RCC 7860 (cell line): Measurements from ENCODE around the gene SAFB2.

Experiments
- DNase-seq: peaks from one replicate; pipeline ENCODE4 v3.0.0-alpha.2; 2015; ENCODE audit warnings: low spot score
- FAIRE-seq: peaks from 2 replicates; lab custom pipeline; 2012; peaks lifted over from hg19 to GRCh38; lab: Jason Lieb, UNC

SAFB2 gene

DNA sequence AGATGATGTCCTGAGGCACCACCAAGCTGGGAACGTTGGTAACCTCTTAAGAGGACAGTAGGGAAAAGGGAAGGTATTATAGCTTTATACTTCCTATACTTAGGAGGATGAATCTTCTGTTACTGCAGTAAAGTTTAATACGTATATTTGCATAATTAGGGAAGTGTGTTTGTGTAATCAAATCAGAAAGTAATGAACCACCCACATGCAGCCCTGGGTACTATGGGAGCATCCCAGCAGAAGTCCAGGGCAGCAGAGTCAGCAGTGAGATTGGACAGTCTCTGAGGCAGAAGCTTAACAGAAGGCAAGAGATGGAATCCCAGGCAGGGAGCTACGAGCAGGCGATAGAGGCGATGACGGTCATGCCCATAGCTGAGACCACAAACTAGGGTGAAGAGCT is 12.9 kb upstream of the SAFB2 start:
- DNase-seq (no peak), FAIRE-seq (no peak)

DNA sequence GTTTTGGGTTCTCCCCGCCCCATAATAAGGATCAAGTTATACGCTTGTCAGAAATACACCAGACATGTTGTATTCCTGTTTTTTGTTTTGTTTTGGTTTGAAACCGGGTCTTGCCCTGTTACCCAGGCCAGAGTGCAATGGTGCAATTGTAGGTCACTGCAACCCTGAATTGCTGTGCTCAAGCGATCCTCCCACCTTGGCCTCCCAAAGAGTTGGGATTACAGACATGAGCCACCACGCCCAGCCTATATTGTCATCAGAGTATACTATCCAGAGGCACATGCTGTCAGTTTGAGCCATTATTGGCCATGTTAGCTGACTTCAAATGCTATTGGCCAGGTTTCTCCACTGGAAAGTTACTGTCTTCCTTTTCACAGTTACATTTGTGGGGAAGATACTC is 10.1 kb upstream of the SAFB2 start:
- FAIRE-seq, result no peak
- DNase-seq, result no peak

DNA sequence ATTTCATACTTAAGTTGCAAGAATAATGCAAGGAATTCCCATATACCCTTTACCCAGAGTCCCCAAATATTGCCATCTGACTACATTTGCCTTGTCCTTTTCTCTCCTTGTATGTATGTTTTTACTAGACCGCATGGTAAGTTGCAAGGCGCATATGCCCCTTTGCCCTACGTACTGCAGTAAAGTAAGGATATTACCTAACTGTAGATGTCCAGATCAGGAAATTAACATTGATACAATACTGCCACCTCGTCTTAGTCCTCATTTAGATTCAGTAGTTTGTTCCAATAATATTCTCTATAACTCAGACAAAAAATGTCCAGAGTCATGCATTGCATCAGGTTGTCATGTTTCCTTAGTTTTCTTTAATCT is 9.7 kb upstream of the SAFB2 start:
- no peak for DNase-seq
- no peak for FAIRE-seq

DNA sequence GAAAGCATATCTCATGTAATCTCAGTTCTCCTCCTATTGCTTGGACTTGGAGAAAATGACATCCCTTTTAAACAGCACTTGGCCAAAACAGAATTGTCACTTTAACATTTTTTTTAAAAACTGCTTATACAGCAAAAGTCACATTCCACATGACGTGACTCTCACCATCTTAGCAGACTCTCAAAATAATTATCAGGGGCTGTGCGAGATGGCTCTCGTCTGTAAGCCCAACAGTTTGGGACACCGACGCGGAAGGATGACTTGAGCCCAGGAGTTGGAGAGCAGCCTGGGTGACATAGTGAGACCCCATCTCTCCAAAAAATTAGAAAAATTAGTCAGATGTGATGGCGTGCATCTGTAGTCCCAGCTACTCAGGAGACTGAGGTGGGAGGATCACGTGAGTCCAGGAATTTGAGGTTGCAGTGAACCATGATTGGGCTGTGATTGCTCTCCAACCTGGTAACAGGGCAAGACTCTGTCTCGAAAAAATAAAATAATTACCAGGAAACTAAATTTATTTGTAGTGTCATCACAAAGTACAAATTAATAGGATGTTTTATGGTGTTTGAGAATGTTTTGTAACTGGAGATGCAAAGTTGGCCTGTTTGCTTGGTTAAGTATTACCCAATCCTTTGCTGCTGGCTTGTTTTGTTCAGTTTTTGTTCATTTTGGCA is 9.1 kb upstream of the SAFB2 start:
- DNase-seq (no peak), FAIRE-seq (no peak)

DNA sequence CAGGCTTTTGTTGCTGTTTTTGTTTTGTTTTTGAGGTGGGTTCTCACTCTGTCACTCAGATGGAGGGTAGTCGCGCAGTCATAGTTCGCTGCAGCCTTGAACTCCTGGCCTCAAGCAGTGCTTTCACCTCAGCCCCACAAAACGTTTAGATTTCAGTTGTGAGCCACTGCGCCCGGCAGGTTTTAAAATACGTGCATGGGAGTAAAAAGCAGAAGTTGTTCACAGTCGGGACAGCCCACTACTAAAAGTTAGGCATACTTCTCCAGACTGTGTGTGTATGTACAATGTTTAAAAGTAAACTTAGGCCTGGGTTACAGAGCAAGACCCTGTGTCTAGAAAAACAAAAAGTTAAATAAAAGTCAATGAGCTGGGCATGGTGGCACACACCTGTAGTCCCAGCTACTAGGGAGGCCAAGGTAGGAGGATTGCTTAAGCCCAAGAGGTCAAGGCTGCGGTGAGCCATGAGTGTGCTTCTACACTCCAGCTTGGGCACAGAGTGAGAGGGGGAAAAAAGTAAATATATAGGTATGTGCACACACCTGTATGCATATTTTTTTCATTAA is 6.4 kb upstream of the SAFB2 start:
- DNase-seq, result no peak

DNA sequence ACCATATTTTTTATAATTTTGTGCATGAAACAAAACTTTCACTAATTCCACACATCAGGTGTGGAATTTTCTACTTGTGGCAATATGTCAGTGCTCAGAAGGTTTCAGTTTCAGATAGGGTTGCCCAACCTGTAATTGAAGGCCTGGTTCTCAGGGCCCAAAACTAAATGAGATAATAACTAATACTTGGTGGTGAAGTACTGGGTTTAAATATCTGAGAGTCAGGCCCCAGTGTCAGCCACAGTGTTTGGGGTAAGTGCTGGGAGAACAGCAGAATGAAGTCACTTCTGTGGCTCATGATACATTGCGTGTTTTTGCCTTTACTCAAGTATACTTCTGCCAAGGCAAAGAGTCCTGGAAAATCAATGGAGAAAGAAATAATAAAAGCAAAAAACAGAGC is 5.9 kb upstream of the SAFB2 start:
- DNase-seq (no peak), FAIRE-seq (no peak)

More for the DNA sequence above, 6.4 kb upstream of the SAFB2 start:
- no peak for FAIRE-seq

DNA sequence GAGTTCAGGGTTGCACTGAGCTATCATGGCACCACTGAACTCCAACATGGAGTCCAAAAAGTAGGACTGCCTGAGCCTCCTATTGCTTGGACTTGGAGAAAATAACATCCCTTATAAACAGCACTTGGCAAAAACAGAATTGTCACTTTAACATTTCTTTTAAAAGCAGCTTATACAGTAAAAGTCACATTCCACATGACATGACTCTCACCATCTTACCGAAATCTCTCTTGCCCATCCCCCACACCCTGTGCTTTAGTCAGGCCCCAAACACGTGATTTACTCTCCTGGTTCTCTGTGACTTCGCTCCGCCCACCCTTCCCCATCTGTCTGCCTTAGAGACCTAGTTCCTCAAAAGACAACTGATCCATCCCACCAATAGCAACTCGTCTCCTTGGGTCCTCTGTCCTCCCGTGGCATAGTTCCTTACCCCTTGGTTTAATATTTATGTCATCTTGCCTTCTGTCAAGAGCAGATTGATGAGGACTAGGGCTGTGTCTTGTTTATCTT is 4.9 kb upstream of the SAFB2 start:
- FAIRE-seq (no peak), DNase-seq (no peak)

DNA sequence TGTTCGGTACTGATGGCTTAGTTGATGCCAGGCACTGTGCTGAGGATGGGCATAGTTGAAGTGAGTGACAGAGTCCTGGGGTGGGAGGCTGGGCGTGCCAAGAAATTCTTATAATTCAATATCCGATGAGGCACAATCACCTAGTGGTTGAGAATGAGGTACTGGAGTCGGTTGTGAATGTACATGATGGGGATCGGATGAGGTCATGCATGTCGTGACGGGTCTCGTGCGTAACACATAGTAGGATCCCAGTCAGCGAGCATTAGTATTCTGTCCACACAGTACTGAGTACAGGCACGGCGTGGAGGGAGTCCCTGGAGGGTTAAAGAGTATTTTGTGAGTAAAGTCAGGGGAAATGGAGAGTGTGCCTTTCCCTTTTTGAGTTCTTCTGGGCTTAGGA is 3.1 kb upstream of the SAFB2 start:
- DNase-seq (no peak), FAIRE-seq (no peak)

DNA sequence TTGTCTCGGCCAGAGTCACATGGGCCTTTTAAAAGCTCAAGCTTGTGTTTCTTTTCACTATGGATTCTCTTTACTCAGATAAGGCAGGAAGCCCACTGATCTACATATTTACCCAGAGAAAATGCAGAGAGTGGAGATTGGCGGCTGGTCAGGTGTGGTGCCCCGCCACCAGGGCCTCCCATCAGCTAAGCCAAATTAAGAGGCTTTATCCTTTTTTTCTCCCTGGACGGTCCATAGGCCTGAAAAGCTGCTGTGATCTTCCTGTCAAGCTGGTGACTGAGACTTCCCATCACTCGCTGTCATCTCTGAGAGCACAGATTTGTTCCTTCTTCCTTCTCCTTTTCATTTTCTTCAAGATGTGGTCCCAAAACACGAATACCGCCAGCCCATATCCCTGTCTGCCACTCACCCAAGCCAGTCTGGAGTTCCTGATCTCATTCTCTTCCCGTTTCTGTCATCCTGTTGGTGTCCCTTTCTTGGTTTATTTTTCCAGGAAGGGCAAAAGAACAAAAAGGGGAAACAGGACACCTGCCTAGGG is 2.2 kb upstream of the SAFB2 start:
- DNase-seq, result no peak
- no peak for FAIRE-seq

DNA sequence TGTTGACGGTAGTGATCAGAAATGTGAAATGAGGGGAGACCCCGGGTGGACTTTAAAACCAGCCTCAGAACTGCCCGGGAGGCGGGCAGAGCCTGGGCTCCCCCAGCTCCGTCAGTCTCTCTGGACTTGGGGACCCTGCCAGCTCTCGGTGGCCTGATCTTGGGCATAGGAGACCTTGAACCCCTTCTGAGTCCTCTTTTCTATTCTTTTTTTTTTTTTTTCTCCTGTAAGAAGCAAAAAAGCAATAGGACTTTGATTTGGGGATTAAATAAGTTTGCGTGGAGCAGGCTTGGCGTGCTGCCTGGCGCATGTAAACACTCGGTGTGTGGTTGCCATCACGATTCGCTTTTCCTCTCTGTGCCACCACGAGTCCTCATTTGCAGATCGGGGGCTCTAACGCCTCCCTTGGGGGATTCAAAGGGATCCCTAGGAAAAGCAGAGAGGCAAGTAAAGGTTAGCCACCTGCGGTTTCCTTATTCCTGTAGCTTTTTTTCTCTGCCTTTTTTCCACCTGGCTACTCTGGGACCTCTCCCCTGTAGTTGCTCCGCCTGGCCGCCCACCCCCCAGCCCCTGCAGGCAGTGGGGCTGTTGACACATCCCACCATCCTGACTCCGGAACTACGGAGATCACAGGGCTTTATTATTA is 1.6 kb upstream of the SAFB2 start:
- DNase-seq, result no peak
- no peak for FAIRE-seq

DNA sequence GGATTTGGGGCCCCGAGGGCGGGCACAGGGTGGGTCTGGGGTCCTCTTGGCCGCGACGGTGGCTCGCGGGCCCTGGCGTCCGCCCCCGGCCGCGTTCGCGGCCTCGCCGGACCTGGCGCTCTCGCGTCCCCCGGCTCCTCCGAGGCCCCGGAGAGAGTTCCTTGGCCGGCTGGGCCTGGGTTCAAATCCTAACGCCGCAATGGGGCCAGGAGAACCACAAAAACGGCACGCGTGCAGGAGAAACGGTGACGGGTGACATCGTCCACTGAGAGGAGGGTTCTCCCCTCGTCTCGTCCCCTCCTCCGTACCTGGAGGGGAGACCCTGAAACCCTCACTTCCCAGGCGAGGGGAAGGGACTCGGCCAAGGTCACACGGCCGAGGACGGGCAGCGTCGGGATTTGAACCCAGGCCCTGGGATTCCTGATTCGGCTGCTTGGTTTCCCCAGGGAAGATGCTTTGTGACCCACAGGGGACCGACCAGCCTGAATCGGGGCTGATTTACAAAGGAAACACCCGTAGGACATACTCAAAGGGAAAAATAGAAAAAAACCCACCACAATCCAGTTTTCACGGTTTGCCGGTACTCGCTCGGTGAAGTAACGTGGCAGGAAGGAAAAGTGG is 931 bp upstream of the SAFB2 start:
- FAIRE-seq (no peak), DNase-seq (no peak)

DNA sequence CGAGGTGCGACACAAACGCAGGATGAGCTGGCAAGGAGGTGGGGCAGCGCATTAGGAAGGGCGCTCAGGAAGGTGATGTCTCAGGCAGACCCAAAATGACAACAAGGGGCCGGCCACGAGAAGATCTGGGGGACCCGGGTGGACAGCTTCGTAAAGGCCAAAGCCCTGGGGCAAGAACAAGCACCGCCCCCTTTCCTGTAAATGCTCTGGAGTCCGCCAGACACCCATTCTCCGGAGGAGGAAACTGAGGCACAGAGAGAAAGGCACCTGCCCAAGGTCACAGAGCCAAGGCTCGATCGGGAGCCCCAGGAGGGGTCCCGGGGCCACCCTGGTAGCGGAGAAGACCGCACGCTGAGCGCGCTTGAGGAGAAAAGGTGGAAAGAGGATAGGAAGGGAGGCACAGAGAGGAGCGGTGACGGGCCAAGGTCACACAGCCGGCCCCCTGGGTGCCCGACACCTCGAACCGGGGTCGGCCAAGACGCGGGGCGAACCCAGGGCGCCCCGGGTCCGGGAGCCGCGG is 571 bp downstream of the SAFB2 start:
- FAIRE-seq (no peak), DNase-seq (no peak)

DNA sequence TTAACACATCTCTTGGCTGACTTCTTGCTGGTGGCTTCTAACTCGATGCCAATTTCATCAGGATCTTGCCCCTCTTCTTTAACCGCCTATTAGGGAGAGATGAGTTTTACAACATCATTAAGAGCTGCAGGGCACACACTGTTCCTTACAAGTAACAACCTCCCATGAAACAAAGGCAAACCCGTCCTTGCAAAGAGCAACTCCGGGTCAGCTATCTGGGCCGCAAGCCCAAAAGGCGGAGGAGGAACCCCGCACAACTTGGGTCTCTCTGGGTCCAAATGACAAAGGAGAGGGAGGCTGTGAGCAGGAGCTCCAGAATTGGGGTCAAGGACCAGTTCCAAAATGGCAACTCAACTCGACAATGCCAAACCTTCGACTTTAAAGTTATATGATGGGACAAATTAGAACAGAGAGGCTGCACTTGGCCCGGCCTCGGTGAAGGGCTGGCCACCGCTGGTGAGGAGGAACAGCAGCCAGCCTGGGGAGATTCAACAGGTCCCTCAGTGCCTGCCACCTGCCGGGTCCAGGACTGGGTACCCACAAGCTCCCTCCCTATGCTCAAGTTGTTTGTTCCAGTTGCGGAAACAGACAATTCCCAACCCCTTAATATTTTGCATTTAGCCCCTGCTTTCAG is 1.1 kb downstream of the SAFB2 start:
- DNase-seq (no peak), FAIRE-seq (no peak)

DNA sequence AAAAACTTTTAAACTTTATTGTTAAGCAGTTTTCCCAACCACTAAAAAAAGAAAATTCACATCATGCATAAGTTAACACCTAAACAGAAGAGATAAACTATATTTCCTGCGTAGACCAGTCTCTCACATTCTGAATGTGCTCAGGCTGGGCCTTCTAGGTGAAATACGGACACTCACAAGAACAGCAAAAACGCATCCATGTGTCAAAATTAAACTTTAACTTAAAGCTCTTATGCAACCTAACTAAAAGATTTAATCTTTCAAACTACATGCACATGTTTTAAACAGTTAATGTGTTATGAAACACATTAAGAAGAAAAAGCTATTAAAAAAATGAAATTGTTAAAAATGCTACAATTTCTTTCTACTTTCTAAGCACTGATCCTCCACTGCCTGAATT is 2.6 kb downstream of the SAFB2 start:
- FAIRE-seq, result no peak

DNA sequence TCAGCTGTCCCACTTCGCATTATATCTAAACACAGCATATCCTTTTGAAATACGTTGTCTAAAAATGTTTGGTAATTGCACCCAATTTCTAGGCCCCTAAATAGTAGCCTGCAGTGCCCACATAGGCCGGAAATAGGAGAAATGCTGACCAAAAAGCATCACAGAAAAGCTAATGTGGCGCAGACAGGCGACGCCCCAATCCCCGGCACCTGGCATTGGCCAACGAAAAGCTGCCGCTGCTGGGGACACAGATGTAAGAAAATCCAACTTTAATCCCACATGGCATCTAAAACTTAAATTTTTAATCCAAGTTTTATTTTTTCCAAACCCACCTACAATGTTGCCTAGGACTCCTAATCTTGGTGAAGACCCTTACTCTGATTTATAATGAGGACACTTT is 4.0 kb downstream of the SAFB2 start:
- FAIRE-seq (no peak), DNase-seq (no peak)

More for the DNA sequence above, 2.6 kb downstream of the SAFB2 start:
- DNase-seq, result no peak

DNA sequence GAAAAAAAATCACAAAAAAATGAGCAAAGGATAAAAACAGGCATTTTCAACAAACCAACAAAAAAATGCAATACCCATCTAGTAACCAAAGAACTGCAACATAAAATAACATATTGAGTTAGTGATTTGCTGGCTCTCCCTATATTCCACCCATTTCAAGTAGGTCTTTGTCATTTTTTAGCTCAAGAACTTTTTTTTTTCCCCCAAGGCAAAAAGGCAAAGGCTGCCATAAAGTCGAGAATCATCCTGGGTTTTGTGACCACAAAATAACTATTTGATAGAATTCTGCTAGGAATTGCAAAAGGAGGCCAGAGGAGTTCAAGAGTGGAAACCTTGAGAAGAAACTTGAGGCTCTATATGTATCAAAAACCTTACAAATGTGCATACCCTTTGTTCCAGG is 5.5 kb downstream of the SAFB2 start:
- DNase-seq (no peak), FAIRE-seq (no peak)

DNA sequence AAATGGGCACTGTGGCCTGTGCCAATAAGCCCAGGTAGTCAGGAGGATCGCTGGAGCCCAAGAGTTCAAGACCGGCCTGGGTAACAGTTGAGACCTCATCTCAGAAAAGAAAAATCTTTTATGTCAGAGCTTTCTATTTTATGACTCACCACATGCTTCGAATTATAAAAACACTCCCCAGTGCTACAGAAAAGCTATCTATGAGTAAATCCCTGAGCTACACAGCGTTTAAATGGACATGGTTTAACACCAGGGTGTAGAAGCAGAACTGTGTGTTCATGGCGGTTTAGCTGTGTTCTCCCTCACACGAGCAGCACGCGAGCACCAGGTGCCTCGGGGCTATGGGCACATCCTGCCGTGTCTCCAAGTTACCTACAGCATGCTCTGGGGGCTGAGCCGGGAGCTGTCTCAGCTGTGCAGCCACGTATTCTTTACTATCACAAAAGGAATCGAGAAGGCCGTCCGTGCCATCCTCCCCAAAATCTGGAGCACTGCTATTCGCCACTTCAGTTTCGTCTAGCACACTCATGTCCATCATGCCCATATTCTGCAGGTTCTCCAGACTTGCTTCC is 6.7 kb downstream of the SAFB2 start:
- FAIRE-seq (no peak), DNase-seq (no peak)

DNA sequence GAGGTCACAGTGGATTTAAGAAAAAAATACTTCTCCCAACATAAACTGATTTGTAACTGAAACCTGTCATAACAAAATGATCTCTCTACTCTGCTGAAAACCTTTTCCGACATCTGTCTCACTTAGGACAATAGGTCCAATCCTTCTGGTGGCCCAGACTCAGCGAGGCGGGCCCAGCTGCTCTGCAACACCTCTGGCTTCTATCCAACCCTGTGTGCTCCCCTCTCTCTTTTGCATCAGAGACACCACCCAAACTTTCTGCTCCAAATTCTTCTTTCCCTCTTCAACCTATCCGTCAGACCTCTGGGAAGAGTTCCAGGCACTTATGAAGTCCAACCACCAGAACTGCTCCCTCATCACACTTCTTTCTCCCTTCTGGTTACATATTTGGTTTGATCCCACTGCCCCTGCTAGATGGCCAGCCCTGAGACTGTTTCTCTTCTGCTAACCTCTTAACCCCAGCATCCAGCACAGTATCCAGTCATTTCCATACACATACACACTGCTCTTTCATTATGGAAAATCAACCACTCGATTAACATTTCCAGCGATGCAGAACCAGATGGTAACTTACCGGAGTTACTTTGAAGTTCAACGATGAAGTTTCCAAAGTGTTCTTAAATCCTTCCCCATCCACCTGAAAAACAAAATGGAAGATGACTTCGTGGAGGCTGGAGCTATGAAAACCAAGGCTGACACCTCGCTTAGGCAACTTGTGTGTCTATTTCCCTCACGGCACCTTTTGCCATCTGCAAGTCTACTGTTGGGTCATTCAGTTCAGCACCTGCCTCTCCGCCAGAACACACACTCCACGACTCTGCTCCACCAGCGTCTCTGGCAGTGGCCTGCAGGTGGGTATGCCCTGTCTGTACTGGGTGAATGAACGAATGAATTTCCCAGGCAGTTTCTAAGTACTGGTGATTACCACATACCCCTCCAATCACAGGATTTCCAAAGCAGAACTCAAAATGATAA is 9.4 kb downstream of the SAFB2 start:
- FAIRE-seq (no peak), DNase-seq (no peak)

DNA sequence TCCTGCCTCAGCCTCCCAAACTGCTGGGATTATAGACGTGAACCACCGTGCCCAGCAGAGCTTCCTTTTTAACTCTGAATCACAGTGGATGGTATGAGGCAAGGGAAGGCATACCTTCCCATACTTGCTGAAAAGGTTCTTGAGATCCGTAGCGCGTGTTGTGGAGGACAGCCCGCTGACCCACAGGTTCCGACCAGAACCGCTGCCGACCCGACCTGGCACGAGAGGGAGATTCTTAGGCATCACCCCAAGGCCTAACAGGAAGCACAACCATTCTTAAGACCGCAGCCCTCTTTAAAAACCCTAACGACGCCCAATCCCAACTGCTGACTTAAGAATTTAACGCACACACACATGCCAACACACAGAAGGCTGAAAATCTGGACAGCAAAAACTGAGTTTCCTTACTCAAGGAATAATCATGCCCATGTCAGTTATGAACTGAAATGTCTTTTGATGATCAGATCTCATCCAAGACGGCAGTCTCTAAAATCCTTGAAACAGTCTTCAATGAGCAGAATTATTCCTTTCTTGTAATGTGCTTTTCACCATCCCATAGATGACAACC is 12.6 kb downstream of the SAFB2 start:
- FAIRE-seq (no peak), DNase-seq (no peak)
